ENCODE measurements around the gene MSRB3. TPM values are rescaled to one million over a fixed set of nuclear protein-coding genes. Genes with fewer than 3 reads are reported as not detected.

Gene MSRB3
- total RNA-seq, 6 donors from 2014 or later, result 15.7 to 76.3 (median 30.4) TPM

- Histone ChIP-seq H3K27ac (no peak overlapping the region), H3K4me1 (no peaks in the 10 kb centered on the region), H3K36me3 (no peaks in the 10 kb centered on the region), H3K4me3 (no peak overlapping the region), H3K27me3 (no peaks in the 10 kb centered on the region), H3K9me3 (no peaks in the 10 kb centered on the region)
- no peak for TF ChIP-seq POLR2AphosphoS5 (IDR thresholded peaks at IDR 0.05)
- TF ChIP-seq, protein P1, sequence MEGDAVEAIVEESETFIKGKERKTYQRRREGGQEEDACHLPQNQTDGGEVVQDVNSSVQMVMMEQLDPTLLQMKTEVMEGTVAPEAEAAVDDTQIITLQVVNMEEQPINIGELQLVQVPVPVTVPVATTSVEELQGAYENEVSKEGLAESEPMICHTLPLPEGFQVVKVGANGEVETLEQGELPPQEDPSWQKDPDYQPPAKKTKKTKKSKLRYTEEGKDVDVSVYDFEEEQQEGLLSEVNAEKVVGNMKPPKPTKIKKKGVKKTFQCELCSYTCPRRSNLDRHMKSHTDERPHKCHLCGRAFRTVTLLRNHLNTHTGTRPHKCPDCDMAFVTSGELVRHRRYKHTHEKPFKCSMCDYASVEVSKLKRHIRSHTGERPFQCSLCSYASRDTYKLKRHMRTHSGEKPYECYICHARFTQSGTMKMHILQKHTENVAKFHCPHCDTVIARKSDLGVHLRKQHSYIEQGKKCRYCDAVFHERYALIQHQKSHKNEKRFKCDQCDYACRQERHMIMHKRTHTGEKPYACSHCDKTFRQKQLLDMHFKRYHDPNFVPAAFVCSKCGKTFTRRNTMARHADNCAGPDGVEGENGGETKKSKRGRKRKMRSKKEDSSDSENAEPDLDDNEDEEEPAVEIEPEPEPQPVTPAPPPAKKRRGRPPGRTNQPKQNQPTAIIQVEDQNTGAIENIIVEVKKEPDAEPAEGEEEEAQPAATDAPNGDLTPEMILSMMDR (IDR thresholded peaks at IDR 0.05), result no peak
- no peak for TF ChIP-seq EP300 (IDR thresholded peaks at IDR 0.05)
- no peak for TF ChIP-seq POLR2A (IDR thresholded peaks at IDR 0.05)
- WGBS, 2 donors, result 56 to 63% methylated on average over 4 of the region's 4 CpGs
- DNase-seq (no peak), ATAC-seq (ENCODE audit: low FRiP score in 2 of 2) (no peak)
Measured at GRCh38 chr12:65263777-65264176, 14.7 kb upstream of the MSRB3 start.

DNA sequence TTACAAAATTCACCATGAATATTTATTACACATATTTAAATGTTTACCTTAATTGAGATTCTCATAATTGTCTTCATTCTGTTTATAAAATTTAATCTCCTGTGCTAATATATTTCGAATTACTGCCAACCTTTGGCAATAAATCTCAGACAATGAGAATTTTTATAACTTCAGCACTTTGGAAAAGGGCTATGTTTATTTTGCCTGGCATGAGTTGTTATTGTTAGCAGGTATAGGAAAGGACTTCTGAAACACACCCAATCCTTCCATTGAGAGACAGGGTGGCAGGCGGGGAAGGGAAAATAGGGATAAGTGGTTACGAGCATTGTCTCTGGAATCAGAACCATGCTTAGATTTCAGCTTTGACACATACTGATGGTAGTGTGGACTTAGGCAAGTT lies 12.1 kb upstream of the MSRB3 start:
- ATAC-seq (ENCODE audit: low FRiP score in 2 of 2) (no peak), DNase-seq (no peak)
- Histone ChIP-seq H3K4me3 (no peak overlapping the region), H3K9me3 (no peaks in the 10 kb centered on the region), H3K27me3 (no peaks in the 10 kb centered on the region), H3K27ac (no peak overlapping the region), H3K36me3 (no peaks in the 10 kb centered on the region), H3K4me1 (no peaks in the 10 kb centered on the region)
- WGBS, 2 donors, result 66 to 70% methylated on average over 3 of the region's 3 CpGs
- TF ChIP-seq, protein P1 (IDR thresholded peaks at IDR 0.05), result no peak
- TF ChIP-seq POLR2A (IDR thresholded peaks at IDR 0.05) (no peak), EP300 (IDR thresholded peaks at IDR 0.05) (no peak), POLR2AphosphoS5 (IDR thresholded peaks at IDR 0.05) (no peak)

DNA sequence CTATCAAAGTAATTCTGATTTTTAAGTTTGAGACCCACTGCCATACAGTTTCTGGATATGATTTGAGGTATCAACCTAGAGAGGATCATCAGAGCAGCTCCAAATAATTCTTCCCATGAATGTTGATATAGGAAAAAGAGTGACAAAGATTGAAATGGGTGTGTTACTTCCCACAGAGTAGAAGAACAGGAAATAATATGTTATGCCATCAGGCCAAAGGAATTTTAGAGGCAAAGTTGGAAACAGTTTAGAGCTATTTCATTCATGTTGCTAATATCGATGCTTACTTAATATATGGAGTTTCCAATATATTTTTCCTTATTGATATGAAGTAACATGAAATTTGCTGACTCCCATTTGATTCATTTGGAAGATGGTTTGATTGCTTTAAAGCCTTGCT lies 8.9 kb upstream of the MSRB3 start:
- Histone ChIP-seq H3K4me3 (no peak overlapping the region), H3K9me3 (no peaks in the 10 kb centered on the region), H3K27ac (no peak overlapping the region), H3K27me3 (no peaks in the 10 kb centered on the region), H3K36me3 (no peaks in the 10 kb centered on the region), H3K4me1 (no peaks in the 10 kb centered on the region)
- ATAC-seq (ENCODE audit: low FRiP score in 2 of 2), result no peak
- no peak for DNase-seq
- 64 to 70% methylated on average over 1 of the region's 1 CpG for WGBS, 2 donors
- TF ChIP-seq EP300 (IDR thresholded peaks at IDR 0.05) (no peak), POLR2A (IDR thresholded peaks at IDR 0.05) (no peak), POLR2AphosphoS5 (IDR thresholded peaks at IDR 0.05) (no peak)
- TF ChIP-seq, protein P1 (IDR thresholded peaks at IDR 0.05), result no peak

DNA sequence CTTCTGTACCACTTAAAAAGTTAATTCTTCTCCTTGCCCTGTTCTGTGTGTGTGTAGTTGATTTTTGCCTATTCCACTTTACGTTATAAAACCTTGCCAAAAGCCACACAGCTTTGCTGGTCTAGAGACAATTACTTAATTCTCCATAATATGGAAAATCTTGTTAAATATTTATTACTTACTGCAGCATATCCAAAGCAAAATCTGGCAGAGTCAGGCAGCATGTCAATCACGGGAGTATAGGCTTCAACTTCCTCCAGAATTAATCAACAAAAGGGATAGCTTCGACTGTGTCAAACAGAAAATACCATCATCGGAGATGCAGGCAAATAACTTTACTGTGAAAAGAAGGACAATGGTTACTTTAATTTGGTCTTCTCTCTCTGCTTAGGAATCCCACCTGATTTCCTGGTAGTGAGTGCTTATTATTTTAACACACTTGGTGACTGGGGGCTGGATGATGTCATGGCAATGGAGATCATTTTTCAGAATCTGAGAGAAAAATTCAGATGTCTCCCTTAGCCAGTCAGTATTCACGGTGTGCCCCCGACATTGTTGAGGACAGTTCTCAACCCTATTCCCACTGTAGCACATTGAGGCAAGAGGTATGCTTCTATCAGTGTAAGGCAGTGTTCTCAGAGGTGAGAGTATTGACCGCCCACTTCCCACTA lies 3.7 kb upstream of the MSRB3 start:
- Histone ChIP-seq H3K4me1 (peaks cover 2 to 16% (median 7%) of the 10 kb centered on the region in 4 donors), H3K4me3 (no peak overlapping the region), H3K27me3 (no peaks in the 10 kb centered on the region), H3K9me3 (no peaks in the 10 kb centered on the region), H3K36me3 (no peaks in the 10 kb centered on the region), H3K27ac (no peak overlapping the region)
- no peak for DNase-seq
- TF ChIP-seq, protein P1 (IDR thresholded peaks at IDR 0.05), result no peak
- no peak for TF ChIP-seq POLR2AphosphoS5 (IDR thresholded peaks at IDR 0.05)
- no peak for TF ChIP-seq POLR2A (IDR thresholded peaks at IDR 0.05)
- no peak for TF ChIP-seq EP300 (IDR thresholded peaks at IDR 0.05)
- no peak for ATAC-seq (ENCODE audit: low FRiP score in 2 of 2)
- 82 to 88% methylated on average over 7 of the region's 7 CpGs for WGBS, 2 donors

DNA sequence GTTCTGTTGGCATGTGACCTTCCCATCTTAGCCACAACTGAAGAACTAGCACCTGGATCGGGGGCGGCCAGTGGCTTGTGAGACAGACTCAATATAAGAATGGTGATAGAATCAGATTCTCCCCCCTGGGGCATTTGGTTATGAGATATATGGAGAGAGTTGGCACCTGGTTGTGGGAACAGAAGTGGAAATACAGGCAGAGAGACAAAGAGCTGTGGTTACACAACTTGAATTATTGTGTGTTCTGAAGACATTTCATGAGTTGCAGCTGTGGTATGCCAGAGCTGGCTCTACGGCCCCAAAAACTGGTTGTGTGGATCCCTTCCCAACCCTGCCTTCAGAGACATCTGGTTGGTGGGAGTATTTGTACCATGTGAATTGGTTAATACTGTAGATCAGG lies 2.9 kb upstream of the MSRB3 start:
- no peaks in the 10 kb centered on the region for H3K27me3 ChIP-seq
- no peaks in the 10 kb centered on the region for H3K9me3 ChIP-seq
- DNase-seq (no peak), ATAC-seq (ENCODE audit: low FRiP score in 2 of 2) (no peak)
- no peak overlapping the region for H3K27ac ChIP-seq
- H3K36me3 ChIP-seq, result no peaks in the 10 kb centered on the region
- TF ChIP-seq, protein P1 (IDR thresholded peaks at IDR 0.05), result no peak
- no peak for TF ChIP-seq POLR2AphosphoS5 (IDR thresholded peaks at IDR 0.05)
- no peak for TF ChIP-seq POLR2A (IDR thresholded peaks at IDR 0.05)
- no peak for TF ChIP-seq EP300 (IDR thresholded peaks at IDR 0.05)
- H3K4me3 ChIP-seq, result no peak overlapping the region
- 72 to 77% methylated on average over 3 of the region's 3 CpGs for WGBS, 2 donors
- H3K4me1 ChIP-seq, result peaks cover 5 to 21% (median 12%) of the 10 kb centered on the region in 4 donors
